Left lobe of liver (tissue), 2 donors: ENCODE data around the gene RARRES2. TPM values are rescaled to one million over a fixed set of nuclear protein-coding genes. Genes with fewer than 3 reads are reported as not detected.
A peak's percentile ranks its signal among the peaks of the same experiment; 100 is the strongest.
"Not testable (repeated sequence)": the region's sequence is repeated elsewhere in the genome, so short reads cannot be mapped to it uniquely, and the experiment has no call there.

Source experiments
- ATAC-seq: fragments of 200-7000 bp; cut with Tn5 transposase; one replicate; pipeline ENCODE4 v1.9.1; 2020; ENCODE audit warnings: mild to moderate bottlenecking, moderate library complexity
- DNase-seq: peaks from one replicate; pipeline ENCODE4 v3.0.0-alpha.2; 2020; ENCODE audit warnings: low spot score
- total RNA-seq: library from RNA; stranded (reverse); gene quantifications from one replicate; pipeline ENCODE4 v1.2.1, GENCODE V29; 2021
- donor health status: DM: no; HTN: no; CAD: no; lungs with moderate emphysema.
- donor health status: DM: no; HTN: yes; CAD: no.

RARRES2 gene
- total RNA-seq: 852 TPM

DNA sequence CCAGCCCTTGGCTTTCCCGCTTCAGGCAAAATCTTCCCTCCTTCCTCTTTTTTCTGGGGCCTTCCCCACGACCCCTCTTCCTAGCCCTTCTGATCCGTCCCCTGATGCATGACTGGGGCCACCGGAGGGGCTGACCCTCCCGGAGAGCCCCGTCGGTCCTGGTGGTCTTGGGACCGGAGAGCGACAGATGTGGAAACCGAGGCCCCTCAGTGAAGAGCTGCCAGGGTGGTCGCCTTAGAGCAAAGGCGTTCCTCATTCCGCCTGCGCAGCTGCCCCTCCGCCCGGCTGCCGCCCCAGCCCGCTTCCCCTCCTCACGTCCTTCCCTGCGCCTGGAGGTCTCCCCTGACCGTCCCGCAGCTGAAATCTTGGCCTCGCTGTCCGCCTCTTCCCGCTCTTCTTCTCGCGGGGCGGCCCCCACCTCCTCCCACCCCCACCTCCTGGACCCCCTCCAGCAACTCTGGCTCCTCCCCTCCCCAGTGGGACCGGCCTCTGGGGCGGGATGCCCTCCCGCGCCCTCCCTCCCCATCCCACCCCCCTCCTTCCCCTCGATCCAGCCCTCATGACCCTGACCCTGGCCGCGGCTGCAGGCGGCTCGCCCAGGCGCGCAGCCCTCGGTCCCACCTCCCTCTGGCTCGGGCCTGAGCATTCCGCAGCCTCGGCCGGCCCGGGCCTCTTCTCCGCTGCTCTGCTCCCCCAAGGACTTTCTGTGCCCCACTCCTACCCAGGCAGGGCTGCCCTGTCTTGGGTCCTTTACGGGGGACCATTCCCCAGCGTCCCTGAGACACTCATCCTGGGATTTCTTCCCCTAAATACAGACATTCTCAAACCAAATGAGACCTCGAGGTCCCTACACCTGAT, at the start of gene RARRES2:
TSS of gene RARRES2 (minus strand) at position 367 of the 858 bp plus-strand sequence. CDS start 1,020 bp downstream, outside the sequence.
- ATAC-seq: peak; percentile 68

DNA sequence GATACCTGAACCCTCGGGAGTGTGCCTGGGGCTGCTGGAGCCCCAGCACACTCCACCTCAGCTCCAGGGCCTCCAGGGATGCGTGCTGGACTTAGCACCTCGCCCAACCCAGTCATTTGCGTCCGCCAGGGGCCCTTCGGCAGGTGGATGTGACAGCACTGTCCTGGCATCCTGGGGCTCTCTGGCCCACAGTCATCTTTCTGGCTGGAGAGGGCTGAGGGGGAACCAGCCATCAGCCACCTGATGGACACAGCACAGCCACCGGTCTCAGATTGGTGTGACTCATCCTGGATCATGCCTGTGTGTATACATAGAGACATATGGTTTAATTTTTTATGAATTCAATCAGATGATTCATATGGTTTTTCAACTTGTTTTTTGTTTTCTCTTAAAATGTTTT, 48.8 kb upstream of the RARRES2 start:
- ATAC-seq (no peak), DNase-seq (no peak)

More for the DNA sequence above, at the start of gene RARRES2:
- peak; percentile 90 for DNase-seq

DNA sequence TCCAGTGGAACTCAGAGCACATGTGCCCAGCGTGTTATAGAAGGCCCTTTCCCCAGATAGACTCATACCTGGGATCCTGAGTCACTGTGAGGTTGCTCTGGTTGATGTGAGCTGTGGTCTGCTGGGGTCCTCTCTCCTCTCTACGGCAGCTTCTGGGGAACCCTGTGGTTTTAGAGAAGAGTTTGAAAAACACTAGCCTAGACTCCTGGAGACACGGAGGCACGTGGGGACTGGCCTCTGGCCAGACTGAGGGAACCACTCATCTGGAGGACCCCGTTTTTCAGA, 48.0 kb upstream of the RARRES2 start:
- ATAC-seq: no peak
- no peak for DNase-seq

DNA sequence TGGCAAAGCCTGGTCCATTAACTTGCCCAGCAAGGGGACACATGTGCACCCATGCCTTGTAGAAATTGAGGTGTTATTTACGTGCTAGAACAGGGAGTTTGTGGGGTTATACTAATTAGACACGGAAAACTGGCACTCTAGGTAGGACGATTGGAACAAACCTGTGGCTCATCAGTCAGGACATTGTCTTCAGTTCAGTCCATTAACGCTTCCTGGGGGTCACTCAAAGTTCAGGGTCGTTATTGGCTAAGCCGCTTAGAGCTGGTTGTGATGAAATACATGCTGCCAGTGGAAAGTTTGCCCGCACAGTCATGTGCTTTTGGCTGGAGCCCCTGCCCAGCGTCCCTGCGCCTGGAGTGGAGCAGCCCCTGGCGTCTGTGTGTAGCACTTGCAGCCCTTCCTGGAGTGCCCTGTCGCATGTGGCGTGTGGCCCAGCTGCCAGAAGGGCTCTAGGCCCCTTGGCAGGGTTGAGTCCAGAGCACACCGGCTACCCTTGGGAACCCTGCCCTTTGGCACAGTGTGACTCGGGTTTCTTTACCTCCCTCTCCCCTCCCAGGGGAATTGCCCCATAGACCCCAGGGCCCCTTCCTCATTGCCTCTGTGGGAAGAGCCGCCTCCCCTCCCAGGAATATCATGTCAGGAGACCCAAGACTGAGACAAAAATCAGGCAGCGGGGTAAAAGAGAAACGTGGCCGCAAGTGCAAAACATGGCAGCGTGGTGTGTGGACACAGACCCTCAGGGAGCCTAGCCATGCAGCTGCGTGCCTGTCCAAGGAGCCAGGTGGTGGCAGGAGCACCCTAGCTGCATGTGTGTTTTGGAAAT, 47.5 kb upstream of the RARRES2 start:
- DNase-seq (peak; percentile 96), ATAC-seq (peak; percentile 98)

DNA sequence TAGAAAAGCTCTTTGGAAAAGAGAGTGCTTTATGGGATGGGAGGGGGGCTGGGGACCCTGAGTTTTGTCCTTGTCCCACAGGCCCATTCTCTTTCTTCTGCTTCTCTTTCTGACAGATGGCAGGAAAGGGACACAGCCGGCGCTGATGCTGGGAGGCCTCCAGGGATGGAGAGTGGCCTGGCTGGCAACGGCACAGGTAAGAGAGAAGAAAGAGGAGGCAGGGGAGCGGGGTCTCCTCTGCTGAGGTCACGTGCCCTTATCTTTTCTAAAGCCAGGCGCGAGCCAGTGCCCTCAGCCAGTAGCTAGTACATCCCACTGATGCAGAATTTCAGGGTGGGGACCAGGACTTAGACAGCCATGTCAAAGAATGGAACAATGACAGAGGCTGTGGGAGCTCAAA, 46.9 kb upstream of the RARRES2 start:
- ATAC-seq (no peak), DNase-seq (no peak)

DNA sequence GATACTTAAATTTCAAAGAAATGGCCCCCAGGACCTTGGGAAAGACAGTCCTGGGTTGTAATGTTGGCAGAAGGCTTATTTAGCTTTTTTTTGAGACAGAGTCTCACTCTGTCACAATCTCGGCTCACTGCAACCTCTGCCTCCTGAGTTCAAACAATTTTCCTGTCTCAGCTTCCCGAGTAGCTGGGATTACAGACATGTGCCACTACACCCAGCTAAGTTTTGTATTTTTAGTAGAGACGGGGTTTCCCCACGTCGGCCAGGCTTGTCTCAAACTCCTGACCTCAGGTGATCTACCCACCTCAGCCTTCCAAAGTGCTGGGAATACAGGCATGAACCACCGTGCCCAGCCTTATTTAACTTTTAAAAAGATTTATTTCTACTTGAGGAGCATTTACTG, 44.5 kb upstream of the RARRES2 start:
- not testable (repeated sequence) for DNase-seq
- ATAC-seq: peak; percentile 6

DNA sequence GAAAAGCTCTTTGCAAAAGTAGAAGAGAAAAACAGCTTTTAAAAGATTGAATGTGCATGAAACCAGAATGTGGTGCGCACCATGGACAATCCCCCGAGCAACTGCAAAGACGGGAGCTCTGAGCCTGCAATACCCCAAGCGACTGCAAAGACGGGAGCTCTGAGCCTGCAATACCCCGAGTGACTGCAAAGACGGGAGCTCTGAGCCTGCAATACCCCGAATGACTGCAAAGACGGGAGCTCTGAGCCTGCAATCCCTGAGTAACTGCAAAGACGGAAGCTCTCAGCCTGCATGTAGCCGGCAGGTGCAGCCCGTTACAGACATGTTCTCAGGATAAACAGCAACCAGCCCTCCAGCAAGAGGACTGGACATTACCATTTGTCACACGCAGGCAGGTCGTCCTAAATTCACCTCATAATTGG, 43.9 kb upstream of the RARRES2 start:
- ATAC-seq (no peak), DNase-seq (no peak)

DNA sequence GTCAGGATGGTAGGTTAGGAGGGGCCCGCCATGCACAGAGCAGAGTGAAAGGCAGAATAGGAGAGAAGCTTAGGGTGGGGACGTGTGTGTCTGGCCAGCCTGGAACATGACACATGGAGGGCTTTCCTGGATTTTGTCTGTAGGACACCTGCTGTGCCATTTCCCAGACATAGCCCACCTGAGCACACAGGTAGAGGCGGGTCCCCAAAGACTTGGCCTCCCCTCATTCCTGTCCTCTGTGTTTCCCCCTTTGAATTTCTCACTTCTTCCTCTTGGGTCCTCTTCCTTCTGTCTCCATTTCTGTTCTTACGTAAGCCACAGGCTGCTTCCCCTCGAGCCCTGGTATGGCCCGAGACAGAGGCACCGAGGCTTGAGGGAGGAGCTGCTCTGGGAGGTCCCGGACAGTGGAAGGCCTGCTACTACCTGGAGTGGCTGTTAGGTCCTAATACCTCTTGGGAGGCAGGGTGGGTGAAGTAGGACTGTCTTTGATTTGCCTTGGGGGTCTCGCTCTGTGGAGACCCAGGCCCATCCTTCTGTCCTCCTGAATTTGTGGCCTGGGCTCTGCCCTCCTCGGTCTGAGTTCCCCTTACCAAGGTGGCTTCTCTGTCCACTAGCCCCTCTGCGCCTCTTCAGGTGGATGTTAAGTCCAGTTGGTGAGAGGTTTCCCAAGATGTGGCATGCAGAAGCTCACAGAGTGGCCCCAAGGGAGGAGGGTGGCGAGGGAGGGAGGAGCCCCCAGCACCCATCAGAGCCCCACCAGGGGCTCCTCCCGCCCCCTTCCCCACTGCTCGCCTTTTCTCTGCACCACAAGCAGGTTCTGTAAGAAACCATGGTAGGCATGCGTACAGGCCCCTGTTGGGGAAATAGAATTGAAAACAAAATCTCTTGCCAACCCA, 43.2 kb upstream of the RARRES2 start:
- DNase-seq (no peak), ATAC-seq (no peak)

DNA sequence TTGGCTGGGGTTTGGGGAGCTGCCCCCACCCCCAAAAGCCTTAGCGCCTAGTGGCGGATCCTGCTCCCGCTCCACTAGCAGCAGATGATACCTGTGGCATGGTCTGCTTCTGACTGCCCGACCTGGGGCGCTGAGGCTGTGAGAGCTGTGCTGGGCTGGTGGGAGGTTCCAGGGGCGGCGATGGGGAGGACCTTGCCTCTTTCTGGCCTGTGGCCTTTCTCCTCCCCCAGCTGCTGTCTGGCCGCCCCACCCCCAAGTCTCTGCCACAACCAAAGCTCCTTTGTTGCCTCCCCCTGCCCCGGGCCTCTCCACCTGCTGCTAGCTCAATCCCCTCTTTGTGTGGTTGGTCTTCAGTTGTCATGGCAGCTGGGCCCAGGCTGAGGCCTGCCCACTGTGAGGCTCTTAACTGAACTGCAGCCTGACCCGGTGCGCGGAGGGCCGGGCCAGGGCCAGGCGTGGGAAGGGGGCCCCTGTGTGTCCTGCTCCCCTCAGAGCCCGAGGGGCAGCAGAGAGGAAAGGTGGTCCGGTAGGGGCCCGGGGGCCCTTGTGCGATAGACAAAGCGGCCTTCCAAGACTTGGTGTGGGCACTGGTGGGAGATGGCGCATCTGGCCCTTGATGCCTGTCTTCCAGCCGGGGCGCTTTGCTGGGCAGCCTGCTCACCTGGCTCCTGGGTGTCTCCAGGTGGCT, 42.4 kb upstream of the RARRES2 start:
- ATAC-seq: peak; percentile 56
- DNase-seq: peak; percentile 75

DNA sequence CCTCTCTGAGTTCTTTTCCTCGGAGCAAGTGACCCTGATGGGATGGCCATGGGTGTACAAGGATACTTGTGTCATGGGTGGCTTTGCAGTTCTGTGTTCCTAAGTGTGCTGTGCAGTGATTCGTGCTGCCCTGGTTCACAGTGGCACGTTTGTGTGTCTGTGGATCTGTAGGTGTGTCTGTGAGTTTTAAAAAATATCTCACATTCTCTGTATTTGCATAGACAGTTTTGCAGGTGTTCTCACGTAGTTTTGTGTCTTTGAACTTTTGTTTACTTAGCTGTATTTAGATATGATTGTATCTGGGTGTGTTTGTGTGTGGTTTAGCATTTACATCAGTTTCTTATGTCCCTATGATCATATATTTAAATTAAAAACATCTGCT, 41.4 kb upstream of the RARRES2 start:
- DNase-seq (no peak), ATAC-seq (no peak)

DNA sequence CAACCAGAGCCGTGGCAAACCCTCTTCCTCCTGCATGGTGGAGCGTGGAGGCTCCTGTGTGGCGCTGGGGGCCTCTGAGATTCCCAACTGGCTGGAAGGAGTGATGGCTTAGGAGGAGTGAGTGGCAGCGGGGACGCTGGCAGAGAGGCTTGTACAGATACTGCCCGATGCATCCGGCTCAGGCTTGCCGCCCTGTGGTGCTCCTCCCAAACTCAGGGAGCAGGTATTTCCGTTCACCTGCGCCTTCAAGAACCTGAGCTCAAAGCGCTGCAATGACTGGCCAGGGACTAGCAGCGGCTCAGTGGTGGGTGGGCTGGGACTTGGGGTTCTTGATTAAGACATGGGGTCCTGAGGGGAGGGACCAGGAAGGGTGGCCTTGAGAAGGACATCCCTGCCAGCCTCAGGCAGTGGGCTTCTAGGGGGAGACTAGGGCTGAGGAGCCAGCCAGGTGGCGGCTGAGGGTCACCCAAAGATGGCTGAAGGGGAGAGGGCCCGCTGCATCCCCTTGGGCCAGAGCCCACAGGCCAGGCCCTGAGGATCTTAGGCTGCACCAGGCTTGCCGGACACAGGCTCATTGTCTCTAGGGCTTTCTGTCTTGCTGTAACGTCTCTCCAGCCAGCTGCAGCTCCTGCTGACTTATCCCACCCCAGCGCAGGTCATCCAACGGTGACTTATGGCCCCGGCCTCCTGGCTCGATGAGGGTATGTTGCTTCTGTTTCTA, 40.9 kb upstream of the RARRES2 start:
- ATAC-seq: no peak

DNA sequence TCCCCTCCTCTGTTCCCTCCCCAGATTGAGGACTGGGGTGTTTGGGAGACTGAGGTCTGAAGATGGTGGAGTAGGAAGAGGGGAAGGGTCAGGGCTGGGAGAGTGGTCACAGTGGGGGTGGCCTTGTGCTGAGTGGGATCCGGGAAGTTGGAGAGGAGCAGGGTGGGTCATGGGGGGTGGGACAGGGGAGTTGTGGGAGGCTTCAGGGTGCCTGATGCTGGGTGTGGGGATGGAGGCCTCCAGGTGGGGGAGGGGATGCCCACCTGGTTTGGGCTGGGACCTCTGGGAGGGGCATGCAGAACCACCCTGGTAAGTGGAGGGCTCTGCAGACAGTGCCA, 40.3 kb upstream of the RARRES2 start:
- no peak for DNase-seq
- no peak for ATAC-seq

More for the DNA sequence above, 40.9 kb upstream of the RARRES2 start:
- no peak for DNase-seq

DNA sequence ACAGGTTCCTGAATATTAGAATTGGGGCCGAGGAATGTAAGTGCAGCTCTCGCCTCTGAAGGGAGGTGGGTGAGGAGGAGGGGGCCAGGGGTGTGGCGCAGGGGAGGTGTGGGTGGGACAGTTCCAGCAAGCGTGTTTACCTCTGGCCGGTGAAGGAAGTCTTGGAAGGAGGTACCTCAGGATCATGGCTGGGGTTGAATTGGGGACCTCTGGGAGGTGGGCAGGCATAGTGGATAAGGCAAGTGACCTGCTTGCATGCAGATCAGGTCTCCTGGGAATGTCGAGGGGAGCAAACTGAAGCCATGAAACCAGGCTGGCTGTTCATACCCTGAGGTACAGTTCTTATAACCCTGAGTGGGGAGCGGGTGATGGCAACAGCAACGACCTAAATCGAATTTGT, 39.7 kb upstream of the RARRES2 start:
- no peak for ATAC-seq
- DNase-seq: no peak

DNA sequence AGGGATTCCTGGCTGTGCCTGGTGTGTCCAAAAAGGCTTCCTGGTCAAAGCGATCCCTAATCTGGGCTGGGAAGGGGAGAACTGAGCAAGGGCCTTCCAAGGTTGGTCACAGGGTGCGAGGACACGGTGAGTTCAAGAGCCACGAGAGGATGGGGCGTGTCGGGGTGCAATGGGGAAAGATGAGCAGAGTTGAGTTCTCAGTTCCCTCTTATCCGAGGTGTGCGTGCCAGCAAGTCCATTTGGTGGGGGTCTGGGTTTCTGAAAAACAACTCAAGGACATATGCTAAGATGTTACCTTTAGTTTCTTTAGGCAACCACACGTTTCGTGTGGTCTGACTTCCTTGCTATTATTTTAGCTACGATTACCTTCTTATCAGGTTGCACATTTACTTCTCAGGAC, 39.0 kb upstream of the RARRES2 start:
- DNase-seq (no peak), ATAC-seq (no peak)

DNA sequence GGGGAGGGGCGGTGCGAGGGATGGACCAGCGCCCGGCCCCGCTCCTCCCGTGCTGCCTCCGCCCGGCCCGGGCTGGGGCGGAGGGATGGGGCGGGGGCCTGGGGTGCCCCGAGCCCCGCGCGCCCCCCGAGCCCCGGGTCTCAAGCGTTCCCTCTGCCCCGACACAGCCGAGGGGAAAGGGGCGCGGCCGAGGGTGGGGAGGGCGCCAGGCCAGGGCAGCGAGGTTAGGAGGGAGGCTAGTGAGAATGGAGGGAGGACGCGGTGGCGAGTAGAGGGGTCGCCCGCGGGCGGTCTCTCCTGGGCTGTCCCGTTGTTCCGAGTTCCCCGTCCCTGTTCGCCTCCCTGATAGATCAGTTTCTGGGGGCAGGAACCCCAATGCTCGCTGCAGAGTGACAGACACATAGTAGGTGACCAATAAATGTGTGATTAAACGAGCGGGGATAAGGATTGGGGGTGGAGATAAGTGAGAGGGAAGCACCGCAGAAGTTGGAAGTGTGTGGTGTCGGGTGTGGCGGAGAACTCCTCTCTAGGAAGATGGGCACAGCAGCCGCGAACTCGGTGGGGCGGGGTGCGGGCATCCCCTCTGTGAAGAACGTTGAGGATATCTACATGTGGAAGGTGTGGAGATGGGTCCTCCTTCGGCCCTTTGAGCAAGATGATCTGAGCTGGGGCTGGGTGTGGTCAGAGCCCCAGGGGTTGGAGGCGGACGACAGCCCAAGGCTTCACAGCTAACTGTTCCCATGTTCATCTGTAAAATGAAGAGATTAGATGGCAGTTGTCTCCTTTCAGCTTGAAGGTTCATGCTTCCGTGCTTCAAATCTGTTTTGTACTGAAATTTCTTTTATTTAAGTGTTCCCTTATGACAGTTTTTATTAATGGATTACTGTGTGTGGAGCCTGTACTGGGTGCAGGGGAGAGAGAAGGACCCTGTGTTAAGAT, 38.3 kb upstream of the RARRES2 start:
- ATAC-seq: no peak

DNA sequence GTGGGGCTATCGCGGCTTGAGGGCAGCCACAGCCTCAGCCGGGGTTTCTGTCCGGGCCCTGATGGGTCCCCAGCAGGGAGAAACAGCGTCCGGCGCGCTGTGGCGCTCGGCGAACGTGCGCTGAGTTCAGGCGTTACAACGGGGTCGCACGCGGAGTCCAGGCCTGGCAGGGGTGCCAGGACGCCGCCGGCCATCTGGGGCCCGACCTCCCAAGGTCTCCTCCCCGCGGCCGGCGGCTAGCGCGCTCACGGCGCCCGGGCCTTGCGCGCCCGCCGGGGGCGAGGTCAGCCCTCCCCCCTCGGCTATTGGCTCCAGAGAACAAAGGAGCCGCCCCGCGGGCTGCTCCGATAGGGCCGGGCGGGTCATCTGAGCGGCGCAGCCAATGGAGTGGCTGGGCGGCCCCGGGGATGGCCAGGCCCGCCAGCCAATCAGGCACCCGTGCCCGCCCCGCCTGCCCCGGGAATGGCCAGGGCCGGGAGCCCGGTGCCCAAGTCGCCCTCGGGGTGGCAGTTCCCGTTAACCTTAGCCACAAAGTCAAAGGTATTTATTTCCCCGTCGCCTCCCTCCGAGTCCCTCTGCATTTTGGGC, 37.5 kb upstream of the RARRES2 start, which contains the start of gene ZNF775:
TSS of gene ZNF775 (plus strand) at position 478 of the 588 bp plus-strand sequence. CDS start 9,141 bp downstream, outside the sequence.
- peak; percentile 87 for ATAC-seq
- DNase-seq: peak; percentile 99

More for the DNA sequence above, 38.3 kb upstream of the RARRES2 start:
- no peak for DNase-seq

DNA sequence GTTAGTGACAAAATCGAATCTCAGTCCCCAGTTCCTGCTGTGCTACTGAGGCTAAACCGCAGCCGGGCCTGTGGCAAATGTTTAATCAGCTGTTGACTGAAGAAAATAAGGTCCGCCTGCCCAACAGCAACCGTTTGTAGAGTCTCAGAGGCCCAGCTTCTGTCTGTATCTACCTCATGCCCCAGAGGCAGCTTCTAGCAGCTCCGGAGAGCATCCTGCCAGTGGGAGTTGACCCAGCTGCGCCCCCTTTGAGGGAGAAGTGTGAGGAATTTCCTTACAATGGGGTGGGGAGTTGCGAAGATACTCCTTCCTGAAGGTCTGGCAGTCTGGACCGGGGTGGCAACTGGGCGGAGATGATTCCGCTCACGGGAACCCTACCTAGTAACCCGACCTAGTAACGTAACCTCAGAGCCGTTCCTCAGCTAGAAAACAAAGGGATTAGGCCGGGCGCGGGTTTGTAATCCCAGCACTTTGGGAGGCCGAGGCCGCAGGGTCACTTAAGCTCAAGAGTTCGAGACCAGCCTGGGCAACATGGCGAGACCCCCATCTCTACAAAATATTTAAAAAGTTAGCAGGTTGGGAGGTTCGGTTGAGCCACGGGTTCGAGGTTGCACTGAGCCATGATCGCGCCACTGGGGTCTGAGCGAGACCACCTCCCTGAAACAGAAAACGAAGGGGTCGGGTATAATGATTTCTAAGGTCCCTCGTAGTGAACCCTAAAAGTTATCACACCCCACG, 36.9 kb upstream of the RARRES2 start:
- DNase-seq (peak; percentile 70), ATAC-seq (peak; percentile 48)

DNA sequence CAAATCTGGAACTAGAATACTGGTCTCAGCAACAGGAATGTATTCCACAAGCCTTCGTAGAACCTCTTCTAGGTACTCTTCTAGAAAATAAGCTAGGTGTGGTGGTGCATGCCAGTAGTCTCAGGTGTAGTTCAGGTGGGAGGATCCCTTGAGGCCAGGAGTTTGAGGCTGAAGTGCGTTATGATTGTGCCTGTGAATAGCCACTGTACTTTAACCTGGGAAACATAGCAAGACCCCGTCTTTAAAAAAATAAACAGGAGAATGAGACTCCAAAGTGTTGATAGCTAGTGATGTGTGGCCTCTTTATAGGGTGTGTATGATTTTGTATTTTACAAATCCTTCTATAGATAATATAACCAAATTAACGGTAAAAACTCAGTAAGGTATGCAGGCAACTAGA, 36.2 kb upstream of the RARRES2 start:
- ATAC-seq (no peak), DNase-seq (no peak)
